ENCODE data around the gene AGBL5.
A peak's percentile ranks its signal among the peaks of the same experiment; 100 is the strongest.
"Not testable (repeated sequence)": the region's sequence is repeated elsewhere in the genome, so short reads cannot be mapped to it uniquely, and the experiment has no call there.

The AGBL5 gene

GRCh38 chr2:27053321-27053720 is 1.9 kb downstream of the AGBL5 start:
- no peak for DNase-seq

GRCh38 chr2:27053776-27054175 is 2.3 kb downstream of the AGBL5 start:
- no peak for DNase-seq

DNA sequence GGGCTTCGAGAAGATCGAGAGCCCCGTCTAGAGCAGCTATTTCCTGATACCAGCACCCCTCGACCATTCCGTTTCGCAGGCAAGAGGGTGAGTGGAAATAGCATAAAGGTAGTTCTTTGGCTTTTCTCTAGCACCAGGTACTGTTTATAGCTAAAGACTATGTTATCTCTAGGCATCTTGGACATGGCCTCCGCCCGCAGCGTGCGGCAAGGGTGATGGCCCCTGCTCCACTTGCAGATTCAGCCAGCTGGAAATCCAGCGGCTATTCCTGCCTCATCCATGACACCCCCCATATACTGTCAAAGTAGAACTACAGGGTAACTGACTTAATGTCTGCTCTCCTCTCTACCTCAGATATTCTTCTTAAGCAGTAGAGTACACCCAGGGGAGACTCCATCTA is 3.3 kb downstream of the AGBL5 start:
- DNase-seq: no peak

GRCh38 chr2:27057184-27057583 is 5.7 kb downstream of the AGBL5 start:
- DNase-seq: no peak

- no peak for DNase-seq
Observed at GRCh38 chr2:27058210-27058609, 6.7 kb downstream of the AGBL5 start.

DNA sequence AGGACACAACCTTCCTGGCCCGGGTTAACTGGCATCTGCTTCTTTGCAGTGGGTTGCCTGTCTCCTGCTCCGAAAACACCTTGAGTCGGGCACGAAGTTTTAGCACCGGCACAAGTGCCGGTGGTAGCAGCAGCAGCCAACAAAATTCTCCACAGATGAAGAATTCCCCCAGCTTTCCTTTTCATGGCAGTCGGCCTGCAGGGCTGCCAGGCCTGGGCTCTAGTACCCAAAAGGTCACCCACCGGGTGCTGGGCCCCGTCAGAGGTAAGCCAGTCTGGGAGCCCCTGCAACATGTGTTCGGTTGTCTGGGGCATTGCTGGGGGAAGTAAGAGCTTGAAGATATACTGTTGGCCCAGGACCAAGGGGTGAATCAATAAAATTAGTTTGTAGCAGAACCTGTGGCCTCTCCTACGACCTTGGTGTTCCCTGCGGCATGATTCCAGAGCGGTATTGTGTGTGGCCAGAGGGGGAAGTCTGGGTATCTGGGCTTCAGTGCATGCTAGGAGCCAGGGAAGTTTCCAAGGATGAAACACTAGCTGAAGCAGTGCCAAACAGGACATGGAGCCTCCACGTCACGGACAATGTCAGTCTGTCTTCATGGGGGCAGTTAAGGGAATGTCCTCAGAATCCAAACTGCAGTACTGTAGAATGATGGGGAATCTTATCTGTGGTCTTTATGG is 7.8 kb downstream of the AGBL5 start:
- no peak for DNase-seq

GRCh38 chr2:27060323-27060722 is 8.9 kb downstream of the AGBL5 start:
- DNase-seq: no peak

GRCh38 chr2:27065128-27065527 is 13.7 kb downstream of the AGBL5 start:
- no peak for DNase-seq

- DNase-seq: no peak
Observed at GRCh38 chr2:27067385-27067784, 15.9 kb downstream of the AGBL5 start.

- no peak for DNase-seq
Observed at GRCh38 chr2:27069436-27069835, 18.0 kb downstream of the AGBL5 start.

DNA sequence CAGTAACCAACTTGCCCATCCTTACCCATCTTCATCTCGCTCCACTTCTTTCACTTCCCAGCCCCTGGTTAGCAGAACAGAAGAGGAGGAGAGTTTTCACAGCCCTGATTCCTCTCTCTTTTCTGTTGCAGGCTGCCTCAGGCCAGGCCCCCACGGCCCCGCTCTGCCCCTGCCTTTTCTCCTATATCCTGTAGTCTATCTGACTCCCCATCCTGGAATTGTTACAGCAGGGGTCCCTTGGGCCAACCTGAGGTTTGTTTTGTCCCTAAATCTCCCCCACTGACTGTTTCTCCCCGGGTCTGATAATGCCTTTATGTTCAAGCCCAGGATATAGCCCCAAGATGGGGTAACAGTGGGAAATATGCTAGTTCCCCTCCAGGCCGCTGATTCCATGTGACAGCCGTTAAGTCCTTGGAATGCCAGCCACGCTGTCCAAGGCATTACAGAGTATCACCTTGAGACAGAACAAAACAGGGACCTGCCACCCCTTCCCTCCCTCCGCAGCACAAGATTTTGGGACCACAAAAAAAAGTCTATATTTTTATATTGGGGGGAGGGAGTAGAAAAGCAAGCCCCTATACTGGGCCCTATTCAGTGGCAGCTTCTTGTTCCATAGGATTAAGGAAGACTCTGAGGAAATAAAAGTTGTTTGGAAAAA is 18.6 kb downstream of the AGBL5 start:
- DNase-seq: no peak

GRCh38 chr2:27070653-27071276 is 19.3 kb downstream of the AGBL5 start:
- no peak for DNase-seq

- peak; percentile 54 for DNase-seq
Observed at GRCh38 chr2:27071277-27071989, 20.0 kb downstream of the AGBL5 start, which contains the start of gene OST4. Gene OST4 (minus strand): TSS chr2:27071654.

GRCh38 chr2:27071990-27072830 is 20.7 kb downstream of the AGBL5 start:
- no peak for DNase-seq

DNA sequence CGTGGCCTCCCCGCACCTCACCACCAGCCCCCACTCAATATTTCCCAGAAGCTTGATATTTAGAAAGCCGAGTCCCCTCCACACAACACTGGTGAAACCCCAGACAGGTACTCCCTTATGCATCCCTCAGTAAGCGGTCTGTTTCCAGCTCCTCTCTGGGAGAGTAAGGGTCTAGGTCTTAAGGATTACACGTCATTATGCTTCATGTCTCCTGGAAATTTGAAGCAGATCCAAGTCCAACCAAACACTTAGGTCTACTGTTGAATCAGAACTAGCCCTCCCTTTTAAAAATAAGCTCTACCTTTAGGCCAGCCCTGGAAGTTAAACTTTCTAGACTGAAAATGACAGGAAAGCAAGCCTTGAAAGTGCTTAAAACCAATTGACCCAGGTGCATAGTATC is 21.5 kb downstream of the AGBL5 start:
- no peak for DNase-seq

DNA sequence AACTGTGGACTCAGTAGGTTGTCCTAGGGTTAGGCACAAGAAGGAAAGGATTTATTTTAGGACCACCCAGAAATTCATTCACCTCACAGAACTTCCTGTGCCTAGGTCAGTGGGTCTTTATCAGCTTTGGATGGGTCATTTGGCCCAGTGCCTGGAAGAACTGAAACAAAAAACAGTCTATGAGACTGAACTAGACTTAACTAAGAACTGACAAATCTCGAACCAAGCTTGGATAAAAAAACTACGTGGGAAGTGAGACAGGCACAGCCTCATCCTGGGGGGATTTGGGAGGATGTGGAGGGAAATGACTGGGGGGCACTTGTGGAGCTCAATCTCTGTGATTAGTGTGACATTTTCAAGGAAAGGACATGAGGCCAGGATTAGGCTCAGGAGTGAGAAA is 22.3 kb downstream of the AGBL5 start:
- no peak for DNase-seq

- no peak for DNase-seq
Observed at GRCh38 chr2:27074738-27075565, 23.5 kb downstream of the AGBL5 start.

GRCh38 chr2:27075566-27075871 is 24.1 kb downstream of the AGBL5 start:
- not testable (repeated sequence) for DNase-seq

- no peak for DNase-seq
Observed at GRCh38 chr2:27076323-27076722, 24.9 kb downstream of the AGBL5 start.

DNA sequence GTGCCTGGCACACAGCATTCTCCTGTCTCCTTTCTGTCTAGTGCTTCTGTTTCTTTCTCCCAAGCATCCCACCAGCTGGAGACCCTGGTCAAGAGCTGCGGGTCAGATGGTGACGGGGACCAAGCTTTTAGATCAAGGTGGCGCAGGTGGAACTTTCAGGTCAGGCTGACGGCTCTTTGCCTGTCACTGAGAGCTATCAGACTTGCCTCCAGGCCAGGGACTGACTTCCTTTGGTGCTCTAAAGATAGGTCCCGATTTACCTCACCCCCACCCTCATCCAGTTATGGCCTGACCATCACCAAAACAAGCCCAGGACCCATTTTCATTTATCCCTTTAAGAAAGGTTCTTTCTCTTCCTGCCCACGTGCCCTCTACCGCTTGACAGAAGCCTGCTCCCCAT is 25.8 kb downstream of the AGBL5 start:
- DNase-seq: no peak

DNA sequence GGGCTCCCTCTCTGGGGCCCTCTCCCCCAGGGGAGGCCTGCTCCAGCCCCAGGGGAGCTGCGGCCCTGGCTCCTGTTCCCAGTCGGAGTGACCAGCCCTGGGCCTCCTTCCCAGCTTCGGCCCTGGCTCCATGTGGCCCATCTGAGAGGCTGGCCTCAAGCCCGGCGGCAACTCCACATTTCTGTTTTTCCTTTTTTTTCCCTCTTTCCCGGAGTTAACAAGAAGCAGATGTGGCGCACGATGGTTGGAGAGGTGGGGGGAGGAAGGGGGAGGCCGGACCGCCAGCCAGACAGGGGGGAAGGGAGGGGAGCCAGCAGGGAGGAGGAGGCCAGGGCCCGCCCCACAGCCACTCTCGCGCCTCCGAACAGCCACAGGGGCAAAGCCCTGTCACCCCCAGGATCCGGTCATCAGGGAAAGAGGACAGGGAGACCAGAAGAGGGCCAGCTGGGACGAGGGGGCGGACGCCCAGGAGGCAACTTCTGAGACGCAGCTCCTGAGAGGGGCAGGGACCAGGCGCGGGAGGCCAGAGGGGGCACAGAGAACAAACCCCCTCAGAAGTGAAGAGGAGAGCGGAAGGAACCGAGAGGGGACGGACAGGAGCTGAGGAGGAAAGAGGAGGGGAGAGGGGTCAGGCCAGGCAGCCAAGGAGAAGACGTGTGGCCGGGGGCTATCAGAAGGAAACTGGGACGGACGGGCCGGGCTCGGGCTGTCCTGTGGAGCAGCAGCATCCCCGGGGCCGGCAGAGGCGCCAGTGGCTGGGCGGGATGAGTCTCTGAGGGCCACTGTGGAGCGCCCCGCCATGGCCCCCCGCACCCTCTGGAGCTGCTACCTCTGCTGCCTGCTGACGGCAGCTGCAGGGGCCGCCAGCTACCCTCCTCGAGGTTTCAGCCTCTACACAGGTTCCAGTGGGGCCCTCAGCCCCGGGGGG is 27.1 kb downstream of the AGBL5 start, which contains the start of gene EMILIN1:
Gene EMILIN1 (plus strand): TSS at position 349 of the 928 bp plus-strand sequence. CDS start 451 bp downstream, at position 800.
- DNase-seq: no peak
